Uterus (tissue), 2 donors: ENCODE results near the gene VARS2.

Source experiments
- POLR2A ChIP-seq, 2 donors: fragments of 450-650 bp; IDR thresholded peaks; one replicate each; pipeline ENCODE4 v1.6.1; 2016; ENCODE audit warnings: antibody characterized with exemption in 2 of 2, mild to moderate bottlenecking in 1 of 2, moderate library complexity in 1 of 2
- TF ChIP-seq, protein P1 (sequence below), 4 experiments: fragments of 200-600 bp in 2 of 4; fragments of 450-650 bp in 2 of 4; sonication (generic) in 2 of 4; IDR thresholded peaks; one replicate each; pipeline ENCODE4 v1.5.1; 2016 to 2019; ENCODE audit warnings: antibody characterized with exemption in 4 of 4, mild to moderate bottlenecking in 2 of 4, moderate library complexity in 1 of 4

DNA sequence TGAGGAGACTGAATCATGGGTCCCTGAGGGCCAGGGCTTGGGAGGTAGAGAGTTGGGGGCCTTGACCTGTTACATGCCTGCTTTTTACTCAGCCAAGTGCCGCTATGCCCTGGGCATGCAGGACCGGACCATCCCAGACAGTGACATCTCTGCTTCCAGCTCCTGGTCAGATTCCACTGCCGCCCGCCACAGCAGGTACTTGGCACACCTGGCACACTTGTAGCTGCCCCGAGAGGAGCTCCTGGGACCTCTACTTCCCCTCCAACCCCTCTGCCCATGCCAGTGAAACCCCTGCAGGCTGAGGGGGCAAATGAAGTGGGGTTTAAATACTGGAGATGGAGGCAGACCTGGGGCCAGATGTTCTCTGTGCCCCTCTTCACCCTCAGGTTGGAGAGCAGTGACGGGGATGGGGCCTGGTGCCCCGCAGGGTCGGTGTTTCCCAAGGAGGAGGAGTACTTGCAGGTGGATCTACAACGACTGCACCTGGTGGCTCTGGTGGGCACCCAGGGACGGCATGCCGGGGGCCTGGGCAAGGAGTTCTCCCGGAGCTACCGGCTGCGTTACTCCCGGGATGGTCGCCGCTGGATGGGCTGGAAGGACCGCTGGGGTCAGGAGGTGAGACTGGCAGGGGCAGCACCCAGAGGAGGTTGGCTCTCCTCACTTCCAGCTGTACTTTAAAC, 25.1 kb upstream of the VARS2 start:
- TF ChIP-seq, protein P1, sequence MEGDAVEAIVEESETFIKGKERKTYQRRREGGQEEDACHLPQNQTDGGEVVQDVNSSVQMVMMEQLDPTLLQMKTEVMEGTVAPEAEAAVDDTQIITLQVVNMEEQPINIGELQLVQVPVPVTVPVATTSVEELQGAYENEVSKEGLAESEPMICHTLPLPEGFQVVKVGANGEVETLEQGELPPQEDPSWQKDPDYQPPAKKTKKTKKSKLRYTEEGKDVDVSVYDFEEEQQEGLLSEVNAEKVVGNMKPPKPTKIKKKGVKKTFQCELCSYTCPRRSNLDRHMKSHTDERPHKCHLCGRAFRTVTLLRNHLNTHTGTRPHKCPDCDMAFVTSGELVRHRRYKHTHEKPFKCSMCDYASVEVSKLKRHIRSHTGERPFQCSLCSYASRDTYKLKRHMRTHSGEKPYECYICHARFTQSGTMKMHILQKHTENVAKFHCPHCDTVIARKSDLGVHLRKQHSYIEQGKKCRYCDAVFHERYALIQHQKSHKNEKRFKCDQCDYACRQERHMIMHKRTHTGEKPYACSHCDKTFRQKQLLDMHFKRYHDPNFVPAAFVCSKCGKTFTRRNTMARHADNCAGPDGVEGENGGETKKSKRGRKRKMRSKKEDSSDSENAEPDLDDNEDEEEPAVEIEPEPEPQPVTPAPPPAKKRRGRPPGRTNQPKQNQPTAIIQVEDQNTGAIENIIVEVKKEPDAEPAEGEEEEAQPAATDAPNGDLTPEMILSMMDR (IDR thresholded peaks at IDR 0.05) = no peak
- no peak for TF ChIP-seq POLR2A (IDR thresholded peaks at IDR 0.05)
